Left ventricle myocardium inferior (tissue), 1 donor: ENCODE data around the gene YPEL3. TPM values are rescaled to one million over a fixed set of nuclear protein-coding genes. Genes with fewer than 3 reads are reported as not detected.

Source experiments
- DNase-seq: peaks from one replicate; pipeline ENCODE4 v3.0.0-alpha.2; 2020
- H3K27ac ChIP-seq: fragments of 200-600 bp; replicated peaks from 2 replicates; pipeline ENCODE4 v1.8.0; 2021
- H3K27me3 ChIP-seq: fragments of 200-600 bp; 2 replicates; pipeline ENCODE4 v1.8.0; 2021; ENCODE audit warnings: low read depth
- H3K36me3 ChIP-seq: fragments of 200-600 bp; 2 replicates; pipeline ENCODE4 v1.8.0; 2021
- H3K4me1 ChIP-seq: fragments of 200-600 bp; 2 replicates; pipeline ENCODE4 v1.8.0; 2021
- H3K4me3 ChIP-seq: fragments of 200-600 bp; 2 replicates; pipeline ENCODE4 v1.8.0; 2021; ENCODE audit warnings: mild to moderate bottlenecking, moderate library complexity
- H3K9me3 ChIP-seq: fragments of 200-600 bp; replicated peaks from 2 replicates; pipeline ENCODE4 v1.8.0; 2021
- intact Hi-C: fragments of 100-400 bp; cut with micrococcal nuclease; formaldehyde crosslinking; loops from one replicate; pipeline ENCODE4 v1.11.0; 2022
- total RNA-seq: library from RNA; stranded (reverse); fragmentation: NEBNext Ultra II Directional; extraction: Animal tissue kit (Norgen Biotek cat#: 25700); gene quantifications from one replicate; pipeline ENCODE4 v1.2.1, GENCODE V29; 2021
- TF ChIP-seq, protein P1 (sequence below): fragments of 200-600 bp; IDR thresholded peaks from 2 replicates; pipeline ENCODE4 v1.8.0; 2021; ENCODE audit warnings: antibody characterized with exemption, mild to moderate bottlenecking, borderline replicate concordance
- donor health status: DM: no; HTN: yes; CAD: no; lungs with severe emphysema.

YPEL3 gene
- total RNA-seq, 1 donor from 2014 or later = 54.4 TPM

DNA sequence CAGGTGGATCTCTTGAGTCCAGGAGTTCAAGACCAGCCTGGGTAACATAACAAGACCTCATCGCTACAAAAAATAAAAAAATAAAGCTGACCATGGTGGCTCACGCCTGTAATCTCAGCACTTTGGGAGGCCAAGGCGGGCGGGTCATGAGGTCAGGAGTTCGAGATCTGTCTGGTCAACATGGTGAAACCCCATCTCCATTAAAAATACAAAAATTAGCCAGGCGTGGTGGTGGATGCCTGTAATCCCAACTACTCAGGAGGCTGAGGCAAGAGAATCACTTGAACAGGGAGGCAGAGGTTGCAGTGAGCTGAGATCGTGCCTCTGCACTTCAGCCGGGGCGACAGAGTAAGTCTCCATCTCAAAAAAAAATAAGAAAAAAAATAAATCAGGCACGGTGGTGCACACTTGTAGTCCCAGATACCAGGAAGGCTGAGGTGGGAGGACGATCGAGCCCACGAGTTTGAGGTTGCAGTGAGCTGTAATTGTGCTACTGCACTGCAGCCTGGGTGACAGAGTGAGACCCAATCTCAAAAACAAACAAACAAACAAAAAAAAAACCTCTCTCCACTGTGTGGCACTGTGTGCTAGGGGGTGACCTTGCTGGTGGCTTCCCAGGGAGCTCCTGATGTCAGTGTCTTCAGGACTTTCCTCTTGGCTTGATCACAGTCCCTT lies 46.8 kb upstream of the YPEL3 start:
- Histone ChIP-seq H3K4me3 (no peak overlapping the region), H3K27me3 (no peaks in the 10 kb centered on the region), H3K4me1 (no peaks in the 10 kb centered on the region), H3K27ac (no peak overlapping the region), H3K9me3 (no peaks in the 10 kb centered on the region), H3K36me3 (no peaks in the 10 kb centered on the region)
- TF ChIP-seq, protein P1, sequence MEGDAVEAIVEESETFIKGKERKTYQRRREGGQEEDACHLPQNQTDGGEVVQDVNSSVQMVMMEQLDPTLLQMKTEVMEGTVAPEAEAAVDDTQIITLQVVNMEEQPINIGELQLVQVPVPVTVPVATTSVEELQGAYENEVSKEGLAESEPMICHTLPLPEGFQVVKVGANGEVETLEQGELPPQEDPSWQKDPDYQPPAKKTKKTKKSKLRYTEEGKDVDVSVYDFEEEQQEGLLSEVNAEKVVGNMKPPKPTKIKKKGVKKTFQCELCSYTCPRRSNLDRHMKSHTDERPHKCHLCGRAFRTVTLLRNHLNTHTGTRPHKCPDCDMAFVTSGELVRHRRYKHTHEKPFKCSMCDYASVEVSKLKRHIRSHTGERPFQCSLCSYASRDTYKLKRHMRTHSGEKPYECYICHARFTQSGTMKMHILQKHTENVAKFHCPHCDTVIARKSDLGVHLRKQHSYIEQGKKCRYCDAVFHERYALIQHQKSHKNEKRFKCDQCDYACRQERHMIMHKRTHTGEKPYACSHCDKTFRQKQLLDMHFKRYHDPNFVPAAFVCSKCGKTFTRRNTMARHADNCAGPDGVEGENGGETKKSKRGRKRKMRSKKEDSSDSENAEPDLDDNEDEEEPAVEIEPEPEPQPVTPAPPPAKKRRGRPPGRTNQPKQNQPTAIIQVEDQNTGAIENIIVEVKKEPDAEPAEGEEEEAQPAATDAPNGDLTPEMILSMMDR = no peak
- intact Hi-C loops = no loop called here
- no peak for DNase-seq

DNA sequence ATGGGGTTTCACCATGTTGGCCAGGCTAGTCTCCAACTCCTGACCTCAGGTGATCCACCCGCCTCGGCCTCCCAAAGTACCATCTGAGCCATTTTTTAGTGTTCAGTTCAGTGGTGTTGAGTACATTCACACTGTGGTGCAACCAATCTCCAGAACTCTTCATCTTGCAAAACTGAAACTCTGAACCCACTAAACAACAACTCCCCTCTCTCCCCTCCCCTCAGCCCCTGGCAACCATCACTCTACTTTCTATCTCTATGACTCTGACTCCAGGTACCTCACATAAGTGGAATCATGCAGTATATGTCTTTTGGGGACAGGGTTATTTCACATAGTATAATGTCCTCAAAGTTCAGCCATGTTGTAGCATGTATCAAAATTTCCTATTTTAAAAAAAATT lies 45.7 kb upstream of the YPEL3 start:
- TF ChIP-seq, protein P1 = no peak
- Histone ChIP-seq H3K27ac (no peak overlapping the region), H3K4me1 (no peaks in the 10 kb centered on the region), H3K36me3 (no peaks in the 10 kb centered on the region), H3K4me3 (no peak overlapping the region), H3K27me3 (no peaks in the 10 kb centered on the region), H3K9me3 (no peaks in the 10 kb centered on the region)
- intact Hi-C loops = no loop called here
- DNase-seq = no peak

- DNase-seq = no peak
- intact Hi-C loops = no loop called here
- no peaks in the 10 kb centered on the region for H3K36me3 ChIP-seq
- no peaks in the 10 kb centered on the region for H3K9me3 ChIP-seq
- TF ChIP-seq, protein P1 = no peak
- no peak overlapping the region for H3K4me3 ChIP-seq
- H3K27me3 ChIP-seq = no peaks in the 10 kb centered on the region
- no peaks in the 10 kb centered on the region for H3K4me1 ChIP-seq
- H3K27ac ChIP-seq = no peak overlapping the region
Observed at GRCh38 chr16:30139583-30140481, 43.8 kb upstream of the YPEL3 start.

- no peak overlapping the region for H3K4me3 ChIP-seq
- TF ChIP-seq, protein P1 = no peak
Observed at GRCh38 chr16:30137897-30138296, 41.9 kb upstream of the YPEL3 start.

DNA sequence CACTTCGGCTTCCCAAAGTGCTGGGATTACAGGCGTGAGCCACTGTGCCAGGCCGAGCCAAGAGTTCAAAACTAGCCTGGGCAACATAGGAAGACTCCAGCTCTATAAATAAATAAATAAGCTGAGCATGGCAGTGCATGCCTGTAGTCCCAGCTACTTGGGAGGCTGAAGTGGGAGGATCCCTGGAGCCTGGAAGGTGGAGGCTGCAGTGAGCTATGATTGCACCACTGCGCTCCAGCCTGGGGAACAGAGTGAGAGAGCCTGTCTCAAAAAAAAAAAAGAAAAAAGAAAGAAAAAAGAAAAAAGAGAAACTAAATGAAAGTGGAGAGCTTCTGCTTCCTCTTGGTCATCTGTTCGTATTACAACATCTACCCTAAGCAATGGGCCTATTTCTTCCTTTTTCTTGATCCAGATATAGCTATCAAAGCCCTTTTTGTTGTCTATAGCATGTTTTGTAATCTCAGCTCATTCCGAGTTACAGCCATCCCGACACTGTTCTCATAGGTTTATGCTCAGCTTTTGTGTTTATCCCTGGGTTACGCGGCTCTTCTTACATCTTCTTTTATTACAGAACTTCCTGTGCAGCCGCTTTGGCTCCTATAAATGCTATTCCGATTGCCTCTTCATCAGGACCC lies 41.1 kb upstream of the YPEL3 start:
- no peak overlapping the region for H3K4me3 ChIP-seq
- no peaks in the 10 kb centered on the region for H3K4me1 ChIP-seq
- H3K36me3 ChIP-seq = no peaks in the 10 kb centered on the region
- no peaks in the 10 kb centered on the region for H3K27me3 ChIP-seq
- intact Hi-C loops = no loop called here
- H3K27ac ChIP-seq = no peak overlapping the region
- no peaks in the 10 kb centered on the region for H3K9me3 ChIP-seq
- TF ChIP-seq, protein P1 = no peak
- DNase-seq = no peak

More at GRCh38 chr16:30137897-30138296, 41.9 kb upstream of the YPEL3 start:
- no peaks in the 10 kb centered on the region for H3K9me3 ChIP-seq
- DNase-seq = no peak
- no peaks in the 10 kb centered on the region for H3K27me3 ChIP-seq
- no peaks in the 10 kb centered on the region for H3K36me3 ChIP-seq
- no peak overlapping the region for H3K27ac ChIP-seq
- no peaks in the 10 kb centered on the region for H3K4me1 ChIP-seq
- intact Hi-C loops = no loop called here
